HepG2 (cell line): Measurements from ENCODE around the gene ATP6V1F. TPM values are rescaled to one million over a fixed set of nuclear protein-coding genes. Genes with fewer than 3 reads are reported as not detected.

Source experiments
- ATAC-seq: fragments of 200-7000 bp; cut with Tn5 transposase; 3 replicates; pipeline ENCODE4 v1.9.1; 2020; ENCODE audit warnings: mild to moderate bottlenecking, moderate library complexity
- BruUV-seq: library from RNA; stranded (reverse); fragments of 400-500 nt; replicated peaks from 2 replicates; lab custom pipeline; 2021; lab: Mats Ljungman, UMichigan
- CTCF ChIA-PET: fragments of 300-600 bp; formaldehyde crosslinking; extraction: SDS; loops from one replicate; lab custom pipeline; 2021; ENCODE audit warnings: low total read pairs, inconsistent platforms, low intra/inter-chr PET ratio; lab: Yijun Ruan, JAX
- POLR2A ChIA-PET: fragments of 350-600 bp; sonication (Branson Sonifier 250); formaldehyde crosslinking; loops from one replicate; lab custom pipeline; 2020; ENCODE audit warnings: antibody characterized with exemption, inconsistent platforms; lab: Yijun Ruan, JAX
- DNase-seq: peaks from one replicate; pipeline ENCODE4 v3.0.0-alpha.2; 2015; ENCODE audit warnings: low spot score
- FAIRE-seq: peaks from 3 replicates; lab custom pipeline; 2011; peaks lifted over from hg19 to GRCh38; lab: Jason Lieb, UNC
- H2AFZ ChIP-seq: one replicate; pipeline ENCODE4 v1.6.1; 2011; ENCODE audit warnings: low read length, inconsistent platforms
- H3K27ac ChIP-seq: fragments of 300-600 bp; 3 replicates; pipeline ENCODE4 v1.8.0; 2011; ENCODE audit warnings: mixed run types, mild to moderate bottlenecking, mixed read lengths, low read length, inconsistent platforms; ENCODE audit not compliant: insufficient read depth; ENCODE audit errors: extremely low read length
- H3K27me3 ChIP-seq, 2 experiments: fragments of 200-600 bp in 1 of 2; 2 replicates in 1 of 2; 3 replicates in 1 of 2; pipeline versions ENCODE4 v1.6.0 to v1.8.0; 2011; ENCODE audit warnings: low read length in 2 of 2, mild to moderate bottlenecking in 2 of 2, moderate library complexity in 2 of 2, inconsistent platforms in 1 of 2; ENCODE audit not compliant: insufficient read depth in 2 of 2, control insufficient read depth in 1 of 2
- H3K36me3 ChIP-seq, 2 experiments: fragments of 200-600 bp in 1 of 2; replicated peaks in 1 of 2; 2 replicates in 1 of 2; 3 replicates in 1 of 2; pipeline versions ENCODE4 v1.5.1 to v1.8.0; 2011; ENCODE audit warnings: low read length in 2 of 2, inconsistent platforms in 1 of 2; ENCODE audit not compliant: insufficient read depth in 2 of 2, control insufficient read depth in 1 of 2
- H3K4me1 ChIP-seq: 2 replicates; pipeline ENCODE4 v1.5.1; 2012; ENCODE audit warnings: low read length, inconsistent platforms; ENCODE audit not compliant: insufficient read depth
- H3K4me2 ChIP-seq: 2 replicates; pipeline ENCODE4 v1.6.0; 2011; ENCODE audit warnings: low read depth, low read length, inconsistent platforms
- H3K4me3 ChIP-seq, 3 experiments: fragments of 200-600 bp in 1 of 3; sonication (generic), shearing (Covaris generic) in 1 of 3; replicated peaks in 1 of 3; 2 replicates each; pipeline ENCODE4 v1.5.1; 2011 to 2016; ENCODE audit warnings: low read length in 3 of 3, inconsistent platforms in 2 of 3, low read depth in 2 of 3, mild to moderate bottlenecking in 2 of 3, control low read depth in 1 of 3, mixed read lengths in 1 of 3; ENCODE audit not compliant: insufficient read depth in 1 of 3
- H3K79me2 ChIP-seq: one replicate; pipeline ENCODE4 v1.6.1; 2011; ENCODE audit warnings: low read length, inconsistent platforms; ENCODE audit not compliant: insufficient read depth
- H3K9ac ChIP-seq: 2 replicates; pipeline ENCODE4 v1.6.0; 2011; ENCODE audit warnings: mild to moderate bottlenecking, low read depth, low read length, inconsistent platforms; ENCODE audit not compliant: insufficient read depth
- H3K9me3 ChIP-seq: 2 replicates; pipeline ENCODE4 v1.5.1; 2012; ENCODE audit warnings: mild to moderate bottlenecking, low read length
- H4K20me1 ChIP-seq: 2 replicates; pipeline ENCODE4 v1.6.0; 2011; ENCODE audit warnings: inconsistent platforms, mild to moderate bottlenecking, low read length, moderate library complexity; ENCODE audit not compliant: insufficient read depth
- WGBS: methylation state at CpG from one replicate; pipeline ENCODE4 v1.1.6; 2017; ENCODE audit warnings: low lambda C conversion rate; 5-methylcytosine and 5-hydroxymethylcytosine counted together
- in situ Hi-C: cut with HindIII; loops from 2 replicates; pipeline ENCODE4 v1.10.0; 2017; ENCODE audit warnings: low pct_unique_long_range_greater_than_20kb; ENCODE audit not compliant: extremely low pct_ligation_motif_present
- intact Hi-C: fragments of 100-400 bp; cut with micrococcal nuclease; formaldehyde crosslinking; loops from one replicate; pipeline ENCODE4 v1.10.0; 2022; ENCODE audit not compliant: unreplicated experiment
- polyA plus RNA-seq, 8 experiments: library from polyadenylated mRNA; depleted of rRNA in 3 of 8; stranded (reverse) in 7 of 8; unstranded in 1 of 8; fragments of >200 nt; fragmentation: Illumina TruSeq in 4 of 8; extraction: Trizol in 4 of 8; gene quantifications; 2 replicates each; pipeline versions ENCODE4 v1.2.1 to v1.2.3, GENCODE V29; 2011 to 2016; ENCODE audit warnings: low read depth in 4 of 8, missing spikeins in 1 of 8, mixed read lengths in 1 of 8; ENCODE audit not compliant: insufficient read depth in 1 of 8
- total RNA-seq, 5 experiments: library from RNA; depleted of rRNA; stranded (reverse); fragments of >200 nt; fragmentation: Illumina TruSeq; extraction: Trizol; gene quantifications; 2 replicates each; pipeline ENCODE4 v1.2.3, GENCODE V29; 2016; ENCODE audit warnings: low read depth in 1 of 5
- TF ChIP-seq, protein P1 (sequence below): sonication (generic); formaldehyde crosslinking; IDR thresholded peaks from 2 replicates; pipeline ENCODE4 v1.4.0; 2020; ENCODE audit warnings: missing genetic modification reagents
- TF ChIP-seq, protein P2 (sequence below): sonication (generic); formaldehyde crosslinking; IDR thresholded peaks from 2 replicates; pipeline ENCODE4 v1.4.0; 2020; ENCODE audit warnings: missing genetic modification reagents, borderline replicate concordance

ATP6V1F gene
- total and polyA plus RNA-seq, 2 of the 13 experiments (the other 11 are each of a cell fraction or from before 2014, with no cell fraction given): 87.2 to 132 TPM

DNA sequence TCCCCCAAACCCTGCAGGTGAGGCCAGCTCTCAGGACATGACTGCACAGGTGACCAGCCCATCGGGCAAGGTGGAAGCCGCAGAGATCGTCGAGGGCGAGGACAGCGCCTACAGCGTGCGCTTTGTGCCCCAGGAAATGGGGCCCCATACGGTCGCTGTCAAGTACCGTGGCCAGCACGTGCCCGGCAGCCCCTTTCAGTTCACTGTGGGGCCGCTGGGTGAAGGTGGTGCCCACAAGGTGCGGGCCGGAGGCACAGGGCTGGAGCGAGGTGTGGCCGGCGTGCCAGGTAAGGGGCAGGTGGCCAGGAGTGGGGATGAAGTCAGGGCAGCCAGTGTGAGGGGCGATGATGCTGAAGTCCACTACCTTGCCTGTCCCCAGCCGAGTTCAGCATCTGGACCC, 8.3 kb upstream of the ATP6V1F start (continued):
- TF ChIP-seq, protein P1, sequence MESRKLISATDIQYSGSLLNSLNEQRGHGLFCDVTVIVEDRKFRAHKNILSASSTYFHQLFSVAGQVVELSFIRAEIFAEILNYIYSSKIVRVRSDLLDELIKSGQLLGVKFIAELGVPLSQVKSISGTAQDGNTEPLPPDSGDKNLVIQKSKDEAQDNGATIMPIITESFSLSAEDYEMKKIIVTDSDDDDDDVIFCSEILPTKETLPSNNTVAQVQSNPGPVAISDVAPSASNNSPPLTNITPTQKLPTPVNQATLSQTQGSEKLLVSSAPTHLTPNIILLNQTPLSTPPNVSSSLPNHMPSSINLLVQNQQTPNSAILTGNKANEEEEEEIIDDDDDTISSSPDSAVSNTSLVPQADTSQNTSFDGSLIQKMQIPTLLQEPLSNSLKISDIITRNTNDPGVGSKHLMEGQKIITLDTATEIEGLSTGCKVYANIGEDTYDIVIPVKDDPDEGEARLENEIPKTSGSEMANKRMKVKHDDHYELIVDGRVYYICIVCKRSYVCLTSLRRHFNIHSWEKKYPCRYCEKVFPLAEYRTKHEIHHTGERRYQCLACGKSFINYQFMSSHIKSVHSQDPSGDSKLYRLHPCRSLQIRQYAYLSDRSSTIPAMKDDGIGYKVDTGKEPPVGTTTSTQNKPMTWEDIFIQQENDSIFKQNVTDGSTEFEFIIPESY: no peak

DNA sequence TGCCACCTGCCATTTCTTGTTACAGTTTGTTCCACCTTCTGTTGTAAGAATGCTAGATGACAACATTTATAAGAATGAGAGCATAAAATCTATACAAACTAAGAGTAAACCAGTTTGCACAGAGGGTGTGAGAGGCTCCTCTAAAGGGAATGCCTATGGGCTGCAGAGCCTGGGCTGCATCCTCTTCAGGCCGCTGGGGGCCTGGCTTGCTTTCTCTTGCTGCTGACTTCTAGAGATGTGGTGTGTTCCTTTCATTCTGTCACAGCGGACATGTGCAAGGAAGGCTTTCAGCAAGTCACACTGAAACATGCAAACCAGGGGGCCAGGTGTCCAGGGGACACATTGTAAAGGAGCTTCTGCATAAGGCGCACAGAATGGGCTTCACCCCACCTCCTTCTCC, 7.1 kb upstream of the ATP6V1F start:
- H4K20me1 ChIP-seq: no peaks in the 10 kb centered on the region
- no peak overlapping the region for H3K9ac ChIP-seq
- no peak overlapping the region for H2AFZ ChIP-seq
- no peak overlapping the region for H3K4me2 ChIP-seq
- ChIA-PET POLR2A (no interaction called here), CTCF (no interaction called here)
- no peaks in the 10 kb centered on the region for H3K4me1 ChIP-seq
- DNase-seq (no peak), FAIRE-seq (no peak), ATAC-seq (no peak)
- H3K36me3 ChIP-seq: no peaks in the 10 kb centered on the region
- no peak overlapping the region for H3K4me3 ChIP-seq
- 0% methylated on average over 1 of the region's 3 CpGs for WGBS
- TF ChIP-seq, protein P2, sequence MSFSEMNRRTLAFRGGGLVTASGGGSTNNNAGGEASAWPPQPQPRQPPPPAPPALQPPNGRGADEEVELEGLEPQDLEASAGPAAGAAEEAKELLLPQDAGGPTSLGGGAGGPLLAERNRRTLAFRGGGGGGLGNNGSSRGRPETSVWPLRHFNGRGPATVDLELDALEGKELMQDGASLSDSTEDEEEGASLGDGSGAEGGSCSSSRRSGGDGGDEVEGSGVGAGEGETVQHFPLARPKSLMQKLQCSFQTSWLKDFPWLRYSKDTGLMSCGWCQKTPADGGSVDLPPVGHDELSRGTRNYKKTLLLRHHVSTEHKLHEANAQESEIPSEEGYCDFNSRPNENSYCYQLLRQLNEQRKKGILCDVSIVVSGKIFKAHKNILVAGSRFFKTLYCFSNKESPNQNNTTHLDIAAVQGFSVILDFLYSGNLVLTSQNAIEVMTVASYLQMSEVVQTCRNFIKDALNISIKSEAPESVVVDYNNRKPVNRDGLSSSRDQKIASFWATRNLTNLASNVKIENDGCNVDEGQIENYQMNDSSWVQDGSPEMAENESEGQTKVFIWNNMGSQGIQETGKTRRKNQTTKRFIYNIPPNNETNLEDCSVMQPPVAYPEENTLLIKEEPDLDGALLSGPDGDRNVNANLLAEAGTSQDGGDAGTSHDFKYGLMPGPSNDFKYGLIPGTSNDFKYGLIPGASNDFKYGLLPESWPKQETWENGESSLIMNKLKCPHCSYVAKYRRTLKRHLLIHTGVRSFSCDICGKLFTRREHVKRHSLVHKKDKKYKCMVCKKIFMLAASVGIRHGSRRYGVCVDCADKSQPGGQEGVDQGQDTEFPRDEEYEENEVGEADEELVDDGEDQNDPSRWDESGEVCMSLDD: no peak
- H3K27ac ChIP-seq: no peak overlapping the region
- no TSS peak for BruUV-seq
- peaks cover 10 to 56% of the 10 kb centered on the region in 2 experiments; a peak in 4 of 5 replicates for H3K27me3 ChIP-seq
- H3K9me3 ChIP-seq: no peaks in the 10 kb centered on the region
- intact Hi-C loops: no loop called here
- H3K79me2 ChIP-seq: no peaks in the 10 kb centered on the region
- in situ Hi-C loops: no loop called here
